ENCODE data around the gene GPC6.
"Not testable (repeated sequence)": the region's sequence is repeated elsewhere in the genome, so short reads cannot be mapped to it uniquely, and the experiment has no call there.

Gene GPC6

GRCh38 chr13:94333131-94333820 lies 1106.7 kb downstream of the GPC6 start:
- H3K4me3 ChIP-seq (replicated peaks; ENCODE audit: low read depth, low read length): no peak overlapping the region
- no peak for DNase-seq (ENCODE audit: low read depth)
- TF ChIP-seq CTCF (IDR thresholded peaks at IDR 0.05; ENCODE audit: low read length, missing control alignments): no peak

DNA sequence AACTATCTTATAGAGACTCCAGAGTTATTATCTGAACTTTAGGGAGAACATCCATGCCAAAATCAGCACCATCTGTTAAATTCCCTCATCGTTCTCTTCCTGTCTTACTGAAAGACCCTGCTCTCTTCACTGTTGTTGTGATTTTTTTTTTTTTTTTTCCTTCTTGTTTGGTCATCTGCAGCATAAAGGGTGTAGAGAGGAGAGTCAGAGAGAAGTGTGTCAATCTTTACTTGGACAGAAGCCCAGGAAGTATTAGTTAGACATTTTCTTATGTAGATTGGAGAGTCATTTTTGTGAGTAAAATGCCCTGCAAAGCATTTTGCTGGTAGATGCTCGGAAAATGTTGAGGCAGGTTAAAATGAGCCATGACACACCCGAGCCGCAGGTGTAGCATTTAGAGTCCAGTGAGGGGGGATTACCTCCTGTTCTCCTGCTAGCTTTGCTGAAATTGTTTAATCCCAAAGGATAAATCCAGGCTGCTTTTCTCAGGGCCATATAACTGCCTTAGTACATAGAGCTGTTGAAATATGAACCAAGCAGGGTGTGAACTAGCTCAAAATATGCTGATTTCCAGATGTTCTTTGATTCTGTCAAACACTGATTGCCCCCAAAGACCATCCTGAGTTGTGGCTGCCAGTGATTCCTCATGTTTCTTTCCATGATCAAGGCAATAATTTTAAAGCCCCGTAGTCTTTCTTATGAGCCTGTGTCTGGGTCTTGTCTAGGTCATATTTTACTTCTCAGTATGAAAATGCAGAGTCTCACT lies 1109.3 kb downstream of the GPC6 start:
- TF ChIP-seq CTCF (IDR thresholded peaks at IDR 0.05; ENCODE audit: low read length, missing control alignments): no peak
- no peak for DNase-seq (ENCODE audit: low read depth)
- H3K4me3 ChIP-seq (replicated peaks; ENCODE audit: low read depth, low read length): no peak overlapping the region

- no peak for TF ChIP-seq CTCF (IDR thresholded peaks at IDR 0.05; ENCODE audit: low read length, missing control alignments)
- no peak overlapping the region for H3K4me3 ChIP-seq (replicated peaks; ENCODE audit: low read depth, low read length)
- no peak for DNase-seq (ENCODE audit: low read depth)
Observed at GRCh38 chr13:94339116-94339687, 1112.6 kb downstream of the GPC6 start.

DNA sequence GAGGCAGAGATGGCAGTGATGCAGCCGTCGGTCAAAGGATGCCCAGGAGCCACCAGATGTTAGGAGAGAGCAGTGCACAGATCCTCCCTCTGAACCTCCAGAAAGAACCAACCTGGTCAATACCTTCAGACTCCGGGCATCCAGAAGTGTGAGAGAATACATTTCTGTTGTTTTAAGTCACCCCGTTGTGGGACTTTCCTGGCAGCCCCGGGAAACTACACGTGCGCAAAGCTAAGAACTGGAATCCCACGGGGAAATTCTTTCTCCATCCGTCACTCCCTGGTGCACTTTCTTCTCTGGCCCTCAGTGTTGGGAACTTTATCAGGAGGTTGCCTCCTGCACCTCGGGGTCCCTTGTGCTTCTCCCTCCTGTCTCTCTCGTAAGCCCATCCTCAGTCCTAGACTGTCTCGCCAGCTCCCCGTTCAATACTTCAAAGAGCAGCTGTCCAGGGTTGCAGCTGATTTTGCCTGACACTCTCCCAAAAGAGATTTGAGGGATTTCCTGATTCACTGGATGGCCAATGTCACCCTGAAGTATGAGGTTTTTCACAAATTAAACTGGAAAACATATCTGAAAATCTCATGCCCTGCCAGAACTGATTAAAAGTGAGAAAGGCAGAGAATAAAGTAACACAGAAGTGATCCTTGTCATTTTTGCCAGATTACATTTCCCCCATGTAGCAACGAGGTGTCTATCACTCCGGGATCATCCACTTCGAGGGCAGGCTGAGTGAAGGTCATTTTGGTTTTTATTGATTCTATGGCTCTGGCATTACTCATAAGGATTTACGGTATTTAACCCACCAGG lies 1116.0 kb downstream of the GPC6 start:
- no peak for TF ChIP-seq CTCF (IDR thresholded peaks at IDR 0.05; ENCODE audit: low read length, missing control alignments)
- no peak overlapping the region for H3K4me3 ChIP-seq (replicated peaks; ENCODE audit: low read depth, low read length)
- DNase-seq (ENCODE audit: low read depth): no peak

DNA sequence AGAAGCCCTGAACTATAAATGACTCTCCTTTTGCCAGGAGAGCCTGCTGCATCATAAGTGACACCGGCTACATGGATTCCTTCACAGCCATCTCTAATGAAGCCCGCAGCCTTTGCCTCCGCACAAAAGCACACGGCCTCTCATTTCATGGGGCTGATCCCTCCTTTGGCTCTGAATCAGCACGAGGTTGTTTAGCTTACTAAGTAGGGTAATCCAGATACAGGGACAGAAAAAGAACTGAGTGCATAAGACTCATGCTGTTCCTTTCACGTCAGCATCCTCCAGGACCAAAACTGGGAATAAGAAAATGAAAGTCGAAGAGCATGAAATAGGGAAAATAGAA lies 1116.6 kb downstream of the GPC6 start:
- no peak for DNase-seq (ENCODE audit: low read depth)
- H3K4me3 ChIP-seq (replicated peaks; ENCODE audit: low read depth, low read length): no peak overlapping the region
- TF ChIP-seq CTCF (IDR thresholded peaks at IDR 0.05; ENCODE audit: low read length, missing control alignments): no peak

- H3K4me3 ChIP-seq (replicated peaks; ENCODE audit: low read depth, low read length); DNase-seq (ENCODE audit: low read depth): not testable (repeated sequence)
Observed at GRCh38 chr13:94343687-94344086, 1117.1 kb downstream of the GPC6 start.
